Left hindlimb (tissue), 1 donor: ENCODE data around the gene DTL.

ENCODE experiments used
- DNase-seq: peaks from one replicate; pipeline ENCODE4 v3.0.0-alpha.2; 2018

DTL gene

DNA sequence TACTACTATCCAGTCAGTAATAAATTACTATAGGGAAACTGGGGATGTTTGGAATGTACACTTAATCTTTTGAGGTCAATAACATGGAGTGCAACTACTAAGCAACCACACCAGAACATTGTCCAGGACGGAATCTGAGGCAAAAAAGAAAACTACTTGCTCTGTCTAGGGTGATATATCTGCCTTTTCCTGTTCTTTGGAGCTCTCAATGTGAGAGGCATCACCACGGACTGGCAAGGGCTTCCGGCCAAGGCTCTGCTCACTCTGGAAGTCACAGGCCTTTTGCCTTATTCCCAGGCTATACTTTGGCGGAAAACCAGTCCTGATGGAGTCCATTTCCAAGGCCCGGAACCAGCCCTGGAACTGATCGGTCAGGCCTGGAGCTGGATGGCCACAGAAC lies 94.2 kb downstream of the DTL start:
- no peak for DNase-seq

DNA sequence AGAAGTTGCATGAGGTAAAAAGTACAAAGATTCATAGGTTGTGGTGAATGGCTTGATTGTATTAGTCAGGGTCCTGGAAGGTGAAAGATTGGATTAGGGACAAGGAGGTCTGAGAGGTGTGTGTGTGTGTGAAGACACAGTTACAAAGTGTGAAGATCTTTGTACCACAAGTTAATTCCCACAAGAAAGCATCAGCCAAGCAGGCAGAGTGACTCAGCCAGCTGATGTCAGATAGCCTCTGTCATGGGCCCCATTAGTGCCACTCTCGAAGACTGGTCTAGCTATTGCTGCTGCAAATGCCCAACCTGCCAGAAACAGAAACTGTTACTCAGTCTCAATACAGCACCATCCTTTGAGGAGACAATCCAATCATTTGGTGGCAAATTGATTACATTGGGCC lies 96.5 kb downstream of the DTL start:
- DNase-seq: no peak

DNA sequence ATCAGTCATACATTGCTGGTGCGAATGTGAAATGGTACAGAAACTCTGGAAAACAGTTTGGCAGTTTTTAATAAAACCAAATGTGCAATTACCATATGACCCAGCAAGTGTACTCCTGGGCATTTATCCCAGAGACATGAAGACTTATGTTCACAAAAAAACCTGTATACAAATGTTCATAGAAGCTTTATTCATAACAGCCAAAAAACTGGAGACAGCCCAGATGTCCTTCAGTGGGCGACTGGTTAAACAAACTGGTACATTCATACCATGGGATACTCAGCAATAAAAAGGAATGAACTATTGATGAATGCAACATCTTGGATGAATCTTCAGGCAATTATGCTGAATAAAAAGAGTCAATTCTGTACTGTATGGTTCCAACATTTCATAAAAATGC lies 97.8 kb downstream of the DTL start:
- no peak for DNase-seq

DNA sequence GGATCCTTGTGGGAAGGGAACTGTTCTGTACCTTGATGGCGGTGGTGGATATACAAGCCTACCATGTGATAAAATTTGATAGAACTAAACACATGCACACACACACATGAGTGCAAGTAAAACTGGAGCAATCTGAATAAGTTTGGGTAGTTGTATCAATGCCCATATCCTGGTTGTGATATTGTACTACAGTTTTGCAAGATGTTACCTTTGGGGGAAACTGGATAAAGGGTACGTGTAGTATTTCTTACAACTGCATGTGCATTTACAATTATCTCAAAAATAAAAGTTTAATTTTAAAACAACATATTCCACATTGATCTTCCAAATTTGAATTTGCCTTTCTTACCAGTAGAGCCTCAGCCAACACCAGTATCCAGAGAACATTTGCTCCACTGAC lies 99.6 kb downstream of the DTL start:
- no peak for DNase-seq

DNA sequence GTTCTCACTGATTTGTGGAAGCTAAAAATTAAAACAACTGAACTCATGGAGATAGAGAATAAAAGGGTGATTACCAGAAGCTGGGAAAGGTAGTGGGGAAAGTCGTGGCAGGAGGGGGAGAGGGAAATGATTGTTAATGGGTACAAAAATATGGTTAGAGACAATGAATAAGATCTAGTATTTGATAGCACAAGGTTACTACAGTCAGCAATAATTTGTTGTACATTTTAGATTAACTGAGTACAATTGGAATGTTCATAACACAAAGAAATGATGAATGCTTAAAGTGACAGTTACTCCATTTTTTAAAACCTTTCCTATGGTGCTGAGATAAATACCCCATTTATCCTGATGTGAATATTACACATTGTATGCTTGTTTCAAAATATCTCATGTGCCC lies 102.3 kb downstream of the DTL start:
- no peak for DNase-seq

DNA sequence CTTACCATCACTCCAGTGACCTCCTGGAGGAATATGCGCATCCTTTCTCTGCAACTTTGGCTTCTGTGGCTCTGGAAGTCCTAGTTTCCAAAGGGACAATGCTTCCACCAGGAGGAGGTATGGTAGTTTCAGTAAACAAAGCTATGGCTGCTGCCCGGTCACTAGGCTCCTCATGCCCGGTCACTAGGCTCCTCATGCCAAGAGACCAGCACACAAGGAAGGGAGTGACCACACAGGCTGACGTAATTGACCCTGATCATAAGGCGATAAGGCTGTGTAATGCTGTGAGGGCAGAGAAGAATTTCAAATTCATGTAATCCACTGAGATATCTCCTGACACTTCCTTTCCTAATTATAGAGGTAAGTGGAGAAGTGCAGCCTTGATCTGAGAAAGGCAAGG lies 102.9 kb downstream of the DTL start:
- DNase-seq: no peak

DNA sequence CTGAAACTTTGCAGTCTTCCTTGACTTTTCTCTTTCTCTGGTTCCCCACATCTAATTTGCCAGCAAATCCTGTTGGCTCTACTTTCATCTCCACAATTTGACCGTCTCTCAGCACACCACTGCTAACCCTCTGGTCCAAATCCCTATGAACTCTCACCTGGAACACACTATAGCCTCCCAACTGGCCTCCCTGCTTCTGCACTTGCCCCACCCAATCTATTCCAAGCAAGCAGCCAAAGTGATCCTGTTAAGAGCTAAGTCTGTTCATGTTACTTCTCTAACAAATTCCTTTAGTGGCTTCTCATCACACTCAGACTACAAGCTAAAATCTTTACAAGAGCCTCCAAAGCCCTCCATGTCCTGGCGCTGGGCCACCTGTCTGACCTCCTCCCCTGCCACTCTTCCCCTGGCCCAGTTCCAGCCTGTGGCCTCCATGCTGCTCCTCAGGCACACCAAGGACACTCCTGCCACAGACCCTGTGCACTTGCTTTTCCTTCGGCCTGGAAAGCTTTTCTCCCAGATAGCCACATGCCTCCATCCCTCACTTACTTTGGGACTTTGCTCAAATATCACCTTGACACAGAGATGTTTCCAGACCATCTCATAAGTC lies 104.1 kb downstream of the DTL start:
- no peak for DNase-seq

DNA sequence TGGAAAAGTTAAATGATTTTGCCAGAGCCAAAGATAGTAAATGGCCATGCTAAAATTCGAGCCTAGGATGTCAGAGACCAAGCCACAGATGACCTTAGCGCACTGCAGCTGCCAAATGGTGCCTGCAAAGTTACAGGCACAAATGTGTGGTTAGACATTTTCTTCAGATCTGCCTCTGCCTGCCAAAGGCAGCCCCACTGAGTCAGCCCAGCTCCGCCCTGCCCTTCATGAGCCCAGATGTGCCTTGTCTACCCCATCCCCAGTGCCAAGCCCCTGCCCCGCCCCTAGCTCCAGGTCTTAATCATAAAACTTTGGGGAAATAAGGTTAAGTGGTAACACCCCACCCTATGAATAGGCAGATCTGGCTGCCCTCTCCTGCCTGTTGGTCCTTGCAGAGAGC lies 105.9 kb downstream of the DTL start:
- DNase-seq: no peak

DNA sequence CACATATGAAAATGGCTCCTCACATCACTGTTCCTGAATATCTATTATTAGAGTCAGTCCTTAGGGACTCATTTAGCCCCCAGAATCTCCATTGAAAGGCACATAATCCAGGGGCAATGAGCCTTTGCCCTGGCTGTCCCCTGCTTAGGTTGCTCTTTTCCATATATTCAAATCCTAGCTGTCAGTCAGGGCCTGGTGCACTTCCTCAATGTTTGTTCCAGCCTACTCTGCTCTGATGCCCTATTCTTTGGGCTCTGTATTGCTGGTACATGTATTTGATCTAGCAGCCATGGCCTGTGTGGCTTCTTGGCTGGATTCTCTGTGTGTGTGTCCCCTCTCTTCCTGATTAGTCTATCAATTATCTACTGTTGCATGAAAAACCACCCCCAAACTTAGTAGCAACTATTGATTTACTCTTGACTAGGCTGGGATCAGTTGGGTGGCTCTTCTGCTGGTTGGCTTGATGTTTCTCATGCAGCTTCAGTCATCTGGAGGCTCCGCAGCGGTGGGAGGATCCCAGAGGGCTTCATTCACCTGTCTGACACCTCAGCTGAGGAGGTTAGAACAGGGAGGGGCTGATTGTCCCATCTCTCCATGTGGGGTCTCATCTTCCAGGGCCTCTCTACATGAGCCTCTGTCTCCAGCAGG lies 107.5 kb downstream of the DTL start:
- no peak for DNase-seq

DNA sequence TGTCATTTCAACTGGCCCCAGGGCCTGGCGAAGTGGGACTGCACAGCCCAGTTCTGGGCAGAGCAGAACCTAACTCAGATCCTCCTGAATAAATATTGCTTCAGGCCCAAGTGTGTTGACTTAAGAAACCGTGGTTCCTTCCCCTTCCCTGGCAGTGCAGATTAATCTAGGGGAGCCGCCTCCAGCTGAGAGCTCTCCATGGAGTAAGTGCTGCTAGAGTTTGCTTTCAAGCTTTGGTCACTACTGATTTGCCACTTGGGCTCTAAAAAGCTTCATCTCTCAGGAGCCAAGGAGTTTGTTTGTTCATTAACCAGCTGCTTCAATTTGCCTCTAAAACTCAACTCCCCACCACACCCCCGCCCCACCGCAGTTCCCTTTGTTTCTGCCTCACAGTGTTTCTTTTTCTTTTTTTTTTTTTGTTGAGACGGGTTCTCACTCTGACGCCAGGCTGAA lies 112.1 kb downstream of the DTL start:
- no peak for DNase-seq

DNA sequence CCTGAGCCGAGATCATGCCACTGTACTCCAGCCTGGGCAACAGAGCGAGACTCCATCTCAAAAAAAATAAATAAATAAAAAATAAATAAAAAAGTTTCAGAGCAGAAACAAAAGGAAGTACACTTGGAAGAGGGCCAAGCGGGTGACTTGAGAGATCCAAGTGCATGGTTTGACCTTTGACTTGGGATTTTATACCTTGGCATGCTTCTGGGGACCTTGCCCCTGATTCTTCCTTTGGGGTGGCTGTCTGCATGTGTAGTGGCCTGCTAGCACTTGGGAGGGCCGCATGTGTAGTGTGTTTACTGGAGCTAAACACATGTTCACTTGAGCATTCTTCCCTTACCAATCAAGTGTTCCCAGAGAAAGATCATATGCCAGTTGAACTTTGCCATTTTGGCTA lies 114.0 kb downstream of the DTL start:
- DNase-seq: no peak

DNA sequence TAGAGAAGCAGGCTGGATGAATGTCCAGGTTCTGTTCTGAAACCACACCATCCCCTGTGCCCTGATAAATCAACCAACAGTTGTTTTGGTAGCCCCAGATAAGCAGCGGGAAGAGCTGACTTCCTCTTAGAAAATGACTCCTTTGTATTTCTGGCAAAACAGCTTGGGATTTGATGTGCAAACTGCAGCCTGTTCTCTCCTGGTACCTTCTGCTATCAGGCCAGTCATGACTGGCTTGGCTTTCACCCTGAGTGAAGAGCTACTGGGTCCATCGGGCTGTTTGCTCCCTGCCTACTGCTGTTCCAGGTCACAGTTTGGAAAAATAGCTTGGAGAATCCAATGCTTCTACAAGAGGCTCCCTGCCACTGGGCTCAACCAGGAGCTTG lies 116.8 kb downstream of the DTL start:
- DNase-seq: no peak

DNA sequence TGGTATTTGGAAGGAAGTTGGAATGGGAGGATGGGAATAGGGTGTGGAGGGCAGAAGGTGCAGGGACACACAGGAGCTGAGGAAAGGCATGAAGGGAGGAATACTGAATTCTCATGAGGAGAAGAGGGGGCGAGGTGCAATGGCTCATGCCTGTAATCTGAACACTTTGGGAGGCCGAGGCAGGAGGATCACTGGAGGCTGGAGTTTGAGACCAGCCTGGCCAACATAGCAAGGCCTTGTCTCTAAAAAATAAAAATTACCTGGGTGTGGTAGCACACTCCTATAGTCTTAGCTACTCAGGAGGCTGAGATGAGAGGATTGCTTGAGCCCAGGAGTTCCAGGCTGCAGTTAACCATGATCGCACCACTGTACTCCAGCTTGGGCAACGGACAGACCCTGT lies 117.3 kb downstream of the DTL start:
- DNase-seq: no peak

DNA sequence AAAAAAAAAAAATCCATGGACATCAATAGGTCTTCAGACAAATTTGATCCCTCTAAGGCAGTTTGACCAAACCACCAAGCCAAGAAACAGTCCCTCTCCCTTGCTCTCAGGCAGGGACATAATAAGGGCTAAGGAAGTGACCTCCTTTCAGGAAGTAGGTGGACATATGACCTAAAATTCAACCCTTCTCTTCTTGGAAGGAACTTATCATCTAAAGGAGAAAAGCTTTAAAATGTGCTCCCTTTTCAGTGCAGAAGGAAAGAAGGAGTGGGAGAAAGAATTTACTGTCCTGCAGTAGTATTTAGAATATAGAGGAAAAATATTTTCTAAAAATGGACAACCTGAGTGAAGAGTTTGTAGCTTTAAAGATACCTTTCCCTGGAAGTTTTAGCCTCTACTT lies 118.1 kb downstream of the DTL start:
- no peak for DNase-seq
